CD14-positive monocyte (primary cell): ENCODE results near the gene LRRC38. TPM values are rescaled to one million over a fixed set of nuclear protein-coding genes. Genes with fewer than 3 reads are reported as not detected.

Experiments
- DNase-seq, 3 donors: peaks; one replicate each; pipeline ENCODE4 v3.0.0-alpha.2; 2011 to 2022
- H2AFZ ChIP-seq: 2 replicates; pipeline ENCODE4 v1.6.0; 2012; ENCODE audit warnings: mild to moderate bottlenecking, low read depth, low read length, inconsistent platforms; ENCODE audit not compliant: insufficient read depth, poor library complexity, severe bottlenecking
- H3K27ac ChIP-seq, 2 donors: 1 replicate in 1 of 2; 2 replicates in 1 of 2; pipeline ENCODE4 v1.5.1; 2012 to 2013; ENCODE audit warnings: low read length in 2 of 2, control low read depth in 1 of 2, inconsistent platforms in 1 of 2, low read depth in 1 of 2, mild to moderate bottlenecking in 1 of 2
- H3K27me3 ChIP-seq, 2 donors: one replicate each; pipeline versions ENCODE4 v1.6.0 to v1.6.1; 2011 to 2013; ENCODE audit warnings: low read length in 2 of 2; ENCODE audit not compliant: control insufficient read depth in 2 of 2, insufficient read depth in 2 of 2
- H3K36me3 ChIP-seq, 2 donors: replicated peaks in 1 of 2; 1 replicate in 1 of 2; 2 replicates in 1 of 2; pipeline versions ENCODE4 v1.5.1 to v1.6.1; 2012 to 2013; ENCODE audit warnings: low read length in 2 of 2, control low read depth in 1 of 2, inconsistent platforms in 1 of 2, mild to moderate bottlenecking in 1 of 2; ENCODE audit not compliant: insufficient read depth in 2 of 2, control insufficient read depth in 1 of 2
- H3K4me1 ChIP-seq, 2 donors: 1 replicate in 1 of 2; 2 replicates in 1 of 2; pipeline versions ENCODE4 v1.5.1 to v1.6.1; 2012 to 2013; ENCODE audit warnings: low read length in 2 of 2, control low read depth in 1 of 2, inconsistent platforms in 1 of 2, mild to moderate bottlenecking in 1 of 2, moderate library complexity in 1 of 2; ENCODE audit not compliant: insufficient read depth in 2 of 2, control insufficient read depth in 1 of 2
- H3K4me2 ChIP-seq: replicated peaks from 2 replicates; pipeline ENCODE3; 2012; ENCODE audit warnings: low read length, moderate library complexity, mild to moderate bottlenecking; ENCODE audit not compliant: poor library complexity, severe bottlenecking; ENCODE audit errors: extremely low read depth
- H3K4me3 ChIP-seq, 3 experiments: fragments of 200-600 bp in 1 of 3; sonication (generic) in 1 of 3; replicated peaks in 1 of 3; 1 replicate in 2 of 3; 2 replicates in 1 of 3; pipeline ENCODE4 v1.5.1; 2011 to 2013; ENCODE audit warnings: low read length in 3 of 3, mild to moderate bottlenecking in 3 of 3, control low read depth in 2 of 3, low read depth in 2 of 3, inconsistent platforms in 1 of 3, moderate library complexity in 1 of 3
- H3K79me2 ChIP-seq: 2 replicates; pipeline ENCODE4 v1.6.0; 2012; ENCODE audit warnings: mild to moderate bottlenecking, control low read depth, inconsistent platforms, low read length, moderate library complexity; ENCODE audit not compliant: insufficient read depth
- H3K9ac ChIP-seq: 2 replicates; pipeline ENCODE4 v1.6.0; 2017; ENCODE audit warnings: low read length, mild to moderate bottlenecking; ENCODE audit not compliant: insufficient read depth, poor library complexity, severe bottlenecking
- H3K9me3 ChIP-seq, 2 donors: replicated peaks in 1 of 2; 1 replicate in 1 of 2; 2 replicates in 1 of 2; pipeline versions ENCODE4 v1.5.1 to v1.6.1; 2012 to 2013; ENCODE audit warnings: low read length in 2 of 2, control low read depth in 1 of 2; ENCODE audit not compliant: control insufficient read depth in 1 of 2, insufficient read depth in 1 of 2
- H4K20me1 ChIP-seq: 2 replicates; pipeline ENCODE4 v1.6.0; 2012; ENCODE audit warnings: mild to moderate bottlenecking, low read length, control low read depth, moderate library complexity; ENCODE audit not compliant: insufficient read depth
- H3K27ac Mint-ChIP-seq, 7 donors: one replicate each; pipeline ENCODE4 v1.8.0; 2020; ENCODE audit warnings: mild to moderate bottlenecking in 7 of 7, mixed read lengths in 7 of 7, moderate library complexity in 6 of 7, inconsistent platforms in 2 of 7
- H3K27me3 Mint-ChIP-seq, 3 donors: one replicate each; pipeline ENCODE4 v1.8.0; 2021 to 2022; ENCODE audit warnings: low read depth in 3 of 3, mild to moderate bottlenecking in 3 of 3, mixed read lengths in 3 of 3, moderate library complexity in 3 of 3, inconsistent platforms in 1 of 3
- H3K36me3 Mint-ChIP-seq, 2 donors: one replicate each; pipeline ENCODE4 v1.8.0; 2020; ENCODE audit warnings: mixed read lengths in 2 of 2, inconsistent platforms in 1 of 2, mild to moderate bottlenecking in 1 of 2
- H3K4me1 Mint-ChIP-seq: one replicate; pipeline ENCODE4 v1.8.0; 2020; ENCODE audit warnings: mild to moderate bottlenecking, mixed read lengths
- H3K4me3 Mint-ChIP-seq, 2 donors: one replicate each; pipeline ENCODE4 v1.8.0; 2020; ENCODE audit warnings: mild to moderate bottlenecking in 2 of 2, mixed read lengths in 2 of 2, moderate library complexity in 1 of 2
- H3K9me3 Mint-ChIP-seq, 7 donors: one replicate each; pipeline ENCODE4 v1.8.0; 2020 to 2022; ENCODE audit warnings: mixed read lengths in 7 of 7, mild to moderate bottlenecking in 6 of 7, moderate library complexity in 6 of 7, inconsistent platforms in 2 of 7
- WGBS: methylation state at CpG from one replicate; pipeline ENCODE4 v1.1.5; 2013; ENCODE audit warnings: missing lambda C conversion rate; ENCODE audit not compliant: insufficient coverage; 5-methylcytosine and 5-hydroxymethylcytosine counted together
- intact Hi-C, 2 donors: fragments of 100-400 bp; cut with micrococcal nuclease; formaldehyde crosslinking; loops; one replicate each; pipeline versions ENCODE4 v1.15.0 to v1.15.1; 2023
- polyA plus RNA-seq, 3 donors: library from polyadenylated mRNA; depleted of rRNA in 1 of 3; unstranded in 2 of 3; stranded (reverse) in 1 of 3; fragments of 300-500 nt in 2 of 3; fragments of >200 nt in 1 of 3; fragmentation: Illumina TruSeq in 2 of 3; gene quantifications; 1 replicate in 2 of 3; 2 replicates in 1 of 3; pipeline ENCODE4 v1.2.3, GENCODE V29; 2012 to 2021
- TF ChIP-seq, protein P1 (sequence below): fragments of 200-600 bp; IDR thresholded peaks from one replicate; pipeline ENCODE4 v1.8.0; 2022; ENCODE audit warnings: antibody characterized with exemption, mild to moderate bottlenecking

The LRRC38 gene
- polyA plus RNA-seq, 3 donors, result not detected

DNA sequence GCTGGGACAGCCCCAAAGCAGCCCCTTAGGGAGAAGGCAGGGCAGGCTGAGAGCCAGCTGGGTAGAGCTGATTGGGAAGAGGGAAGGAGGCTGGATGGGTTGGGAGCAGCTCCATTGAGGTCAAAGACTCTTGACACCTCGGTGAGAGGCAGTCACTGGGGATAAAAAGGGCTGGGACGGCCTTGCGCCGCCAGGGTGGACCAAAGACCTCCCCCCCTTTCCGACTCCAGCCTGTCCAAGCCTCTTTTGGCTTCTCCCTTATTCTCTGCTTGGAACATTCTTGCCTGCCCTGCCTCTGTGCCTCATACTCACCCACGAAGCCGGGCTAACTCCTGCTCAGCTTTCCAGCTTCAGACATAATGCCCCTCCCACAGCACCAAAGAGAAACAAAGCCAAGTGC lies 51.1 kb downstream of the LRRC38 start:
- no peak for DNase-seq
- 76% methylated on average over 4 of the region's 7 CpGs for WGBS
- Histone ChIP-seq H3K4me1 (no peaks in the 10 kb centered on the region), H3K4me3 (no peak overlapping the region), H3K27me3 (no peaks in the 10 kb centered on the region), H4K20me1 (no peaks in the 10 kb centered on the region), H3K79me2 (no peaks in the 10 kb centered on the region), H2AFZ (no peak overlapping the region), H3K36me3 (no peaks in the 10 kb centered on the region), H3K9ac (no peak overlapping the region), H3K4me2 (no peak overlapping the region), H3K9me3 (no peaks in the 10 kb centered on the region), H3K27ac (no peak overlapping the region)
- intact Hi-C loops, result no loop called here
- TF ChIP-seq, protein P1, sequence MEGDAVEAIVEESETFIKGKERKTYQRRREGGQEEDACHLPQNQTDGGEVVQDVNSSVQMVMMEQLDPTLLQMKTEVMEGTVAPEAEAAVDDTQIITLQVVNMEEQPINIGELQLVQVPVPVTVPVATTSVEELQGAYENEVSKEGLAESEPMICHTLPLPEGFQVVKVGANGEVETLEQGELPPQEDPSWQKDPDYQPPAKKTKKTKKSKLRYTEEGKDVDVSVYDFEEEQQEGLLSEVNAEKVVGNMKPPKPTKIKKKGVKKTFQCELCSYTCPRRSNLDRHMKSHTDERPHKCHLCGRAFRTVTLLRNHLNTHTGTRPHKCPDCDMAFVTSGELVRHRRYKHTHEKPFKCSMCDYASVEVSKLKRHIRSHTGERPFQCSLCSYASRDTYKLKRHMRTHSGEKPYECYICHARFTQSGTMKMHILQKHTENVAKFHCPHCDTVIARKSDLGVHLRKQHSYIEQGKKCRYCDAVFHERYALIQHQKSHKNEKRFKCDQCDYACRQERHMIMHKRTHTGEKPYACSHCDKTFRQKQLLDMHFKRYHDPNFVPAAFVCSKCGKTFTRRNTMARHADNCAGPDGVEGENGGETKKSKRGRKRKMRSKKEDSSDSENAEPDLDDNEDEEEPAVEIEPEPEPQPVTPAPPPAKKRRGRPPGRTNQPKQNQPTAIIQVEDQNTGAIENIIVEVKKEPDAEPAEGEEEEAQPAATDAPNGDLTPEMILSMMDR, result no peak
- Mint-ChIP-seq H3K4me3 (no peak overlapping the region), H3K4me1 (no peaks in the 10 kb centered on the region), H3K9me3 (no peaks in the 10 kb centered on the region), H3K36me3 (no peaks in the 10 kb centered on the region), H3K27ac (no peak overlapping the region), H3K27me3 (peaks cover 0 to 12% (median 6%) of the 10 kb centered on the region in 3 donors)

GRCh38 chr1:13461977-13462376 lies 51.8 kb downstream of the LRRC38 start:
- Histone ChIP-seq H3K4me3 (no peak overlapping the region), H3K27ac (no peak overlapping the region), H3K9me3 (no peaks in the 10 kb centered on the region), H4K20me1 (no peaks in the 10 kb centered on the region), H3K27me3 (no peaks in the 10 kb centered on the region), H3K79me2 (no peaks in the 10 kb centered on the region), H3K4me1 (no peaks in the 10 kb centered on the region), H3K4me2 (no peak overlapping the region), H3K36me3 (no peaks in the 10 kb centered on the region), H3K9ac (no peak overlapping the region), H2AFZ (no peak overlapping the region)
- H3K27ac Mint-ChIP-seq, result no peak overlapping the region
- TF ChIP-seq, protein P1, result no peak
- H3K27me3 Mint-ChIP-seq, result peaks cover 2 to 14% (median 5%) of the 10 kb centered on the region in 3 donors
- H3K4me1 Mint-ChIP-seq, result no peaks in the 10 kb centered on the region
- no peaks in the 10 kb centered on the region for H3K36me3 Mint-ChIP-seq
- WGBS, result 100% methylated on average over 1 of the region's 2 CpGs
- intact Hi-C loops, result no loop called here
- H3K4me3 Mint-ChIP-seq, result no peak overlapping the region
- no peak for DNase-seq
- no peaks in the 10 kb centered on the region for H3K9me3 Mint-ChIP-seq
